Left renal pelvis (tissue), 4 donors: ENCODE measurements around the gene FRAS1. TPM values are rescaled to one million over a fixed set of nuclear protein-coding genes. Genes with fewer than 3 reads are reported as not detected.

ENCODE experiments used
- polyA plus RNA-seq, 4 donors: library from polyadenylated mRNA; unstranded; fragments of 120-200 nt; gene quantifications; one replicate each; pipeline ENCODE4 v1.2.1, GENCODE V29; 2013; ENCODE audit not compliant: insufficient read length in 4 of 4

FRAS1 gene
- polyA plus RNA-seq, 4 donors: 10.2 to 85.5 (median 66.8) TPM

Other genes with a start within 250 kb of the FRAS1 start
- 10 to 100 TPM; 20.6 to 40.9 (median 35.1) TPM for gene CNOT6L, start 238.0 kb upstream of the FRAS1 start, polyA plus RNA-seq
- 10 to 100 TPM; 41.9 to 64.0 (median 58.9) TPM for gene MRPL1, start 194.5 kb upstream of the FRAS1 start, polyA plus RNA-seq